ENCODE results near the gene CLIC3. TPM values are rescaled to one million over a fixed set of nuclear protein-coding genes. Genes with fewer than 3 reads are reported as not detected.

Gene CLIC3
- total RNA-seq, 1 donor from 2014 or later, result not detected

GRCh38 chr9:137042751-137043727, 46.7 kb upstream of the CLIC3 start:
- Mint-ChIP-seq H3K4me3 (no peak overlapping the region), H3K27ac (no peak overlapping the region), H3K27me3 (peaks cover 24% of the 10 kb centered on the region), H3K9me3 (no peaks in the 10 kb centered on the region), H3K36me3 (ENCODE audit: low read depth) (no peaks in the 10 kb centered on the region), H3K4me1 (peaks cover 16% of the 10 kb centered on the region)
- no peak for TF ChIP-seq CTCF (IDR thresholded peaks at IDR 0.05)
- intact Hi-C loops (cut with micrococcal nuclease), result loop anchor here (10.0 kb wide), 1 partner anchor 82 kb away; no protein-coding TSS in a partner anchor
- DNase-seq (no peak), ATAC-seq (ENCODE audit: low read depth) (no peak)
- POLR2A ChIA-PET, result interaction anchor here (0.7 kb wide), 1 partner anchor 22 kb away, joined by 14 read pairs; no protein-coding TSS in a partner anchor
- CTCF ChIA-PET, result interaction anchor here (1.3 kb wide), 1 partner anchor 24 kb away, joined by 3 read pairs; no protein-coding TSS in a partner anchor

GRCh38 chr9:137041124-137041523, 44.8 kb upstream of the CLIC3 start:
- no peak for DNase-seq
- POLR2A ChIA-PET, result no interaction called here
- peaks cover 12% of the 10 kb centered on the region for H3K27me3 Mint-ChIP-seq
- TF ChIP-seq CTCF (IDR thresholded peaks at IDR 0.05), result no peak
- peaks cover 11% of the 10 kb centered on the region for H3K4me1 Mint-ChIP-seq
- H3K27ac Mint-ChIP-seq, result no peak overlapping the region
- CTCF ChIA-PET, result interaction anchor here (1.3 kb wide), 1 partner anchor 26 kb away, joined by 3 read pairs; no protein-coding TSS in a partner anchor
- intact Hi-C loops (cut with micrococcal nuclease), result loop anchor here (10.0 kb wide), 1 partner anchor 84 kb away; no protein-coding TSS in a partner anchor
- H3K9me3 Mint-ChIP-seq, result no peaks in the 10 kb centered on the region
- no peaks in the 10 kb centered on the region for H3K36me3 Mint-ChIP-seq (ENCODE audit: low read depth)
- ATAC-seq (ENCODE audit: low read depth), result no peak
- no peak overlapping the region for H3K4me3 Mint-ChIP-seq

GRCh38 chr9:137040568-137040967, 44.2 kb upstream of the CLIC3 start:
- ATAC-seq (ENCODE audit: low read depth) (no peak), DNase-seq (no peak)
- intact Hi-C loops (cut with micrococcal nuclease), result loop anchor here (10.0 kb wide), 1 partner anchor 84 kb away; no protein-coding TSS in a partner anchor
- Mint-ChIP-seq H3K9me3 (no peaks in the 10 kb centered on the region), H3K4me1 (peaks cover 11% of the 10 kb centered on the region), H3K36me3 (ENCODE audit: low read depth) (no peaks in the 10 kb centered on the region), H3K4me3 (no peak overlapping the region), H3K27me3 (peaks cover 12% of the 10 kb centered on the region), H3K27ac (no peak overlapping the region)
- ChIA-PET CTCF (no interaction called here), POLR2A (no interaction called here)
- TF ChIP-seq CTCF (IDR thresholded peaks at IDR 0.05), result no peak

GRCh38 chr9:137039611-137040366, 43.4 kb upstream of the CLIC3 start:
- TF ChIP-seq CTCF (IDR thresholded peaks at IDR 0.05), result no peak
- CTCF ChIA-PET, result interaction anchor here (1.4 kb wide), 1 partner anchor 37 kb away, joined by 3 read pairs; no protein-coding TSS in a partner anchor
- ATAC-seq (ENCODE audit: low read depth) (no peak), DNase-seq (no peak)
- H3K9me3 Mint-ChIP-seq, result no peaks in the 10 kb centered on the region
- intact Hi-C loops (cut with micrococcal nuclease), result loop anchor here (10.0 kb wide), 1 partner anchor 85 kb away; no protein-coding TSS in a partner anchor
- H3K27me3 Mint-ChIP-seq, result peaks cover 7% of the 10 kb centered on the region
- POLR2A ChIA-PET, result no interaction called here
- H3K4me1 Mint-ChIP-seq, result peaks cover 10% of the 10 kb centered on the region
- H3K27ac Mint-ChIP-seq, result no peak overlapping the region
- no peak overlapping the region for H3K4me3 Mint-ChIP-seq
- no peaks in the 10 kb centered on the region for H3K36me3 Mint-ChIP-seq (ENCODE audit: low read depth)

Measured in activated B cell treated with CpG ODN at 0.5 μM for 24 hours (primary cell).